OCI-LY1 (cell line): ENCODE results near the gene TIAM1.

Source experiments
- EZH2 ChIP-seq: fragments of 200-600 bp; sonication (generic), shearing (Covaris generic); IDR thresholded peaks from 2 replicates; pipeline ENCODE4 v1.8.0; 2017; ENCODE audit warnings: borderline replicate concordance, mixed run types, mild to moderate bottlenecking, antibody characterized with exemption, low read length, moderate library complexity, mixed read lengths
- TF ChIP-seq, protein P1 (sequence below): fragments of 200-600 bp; sonication (generic), shearing (Covaris generic); IDR thresholded peaks from 2 replicates; pipeline ENCODE4 v1.5.1; 2017; ENCODE audit warnings: mild to moderate bottlenecking, antibody characterized with exemption, low read length, moderate library complexity, mixed read lengths

DNA sequence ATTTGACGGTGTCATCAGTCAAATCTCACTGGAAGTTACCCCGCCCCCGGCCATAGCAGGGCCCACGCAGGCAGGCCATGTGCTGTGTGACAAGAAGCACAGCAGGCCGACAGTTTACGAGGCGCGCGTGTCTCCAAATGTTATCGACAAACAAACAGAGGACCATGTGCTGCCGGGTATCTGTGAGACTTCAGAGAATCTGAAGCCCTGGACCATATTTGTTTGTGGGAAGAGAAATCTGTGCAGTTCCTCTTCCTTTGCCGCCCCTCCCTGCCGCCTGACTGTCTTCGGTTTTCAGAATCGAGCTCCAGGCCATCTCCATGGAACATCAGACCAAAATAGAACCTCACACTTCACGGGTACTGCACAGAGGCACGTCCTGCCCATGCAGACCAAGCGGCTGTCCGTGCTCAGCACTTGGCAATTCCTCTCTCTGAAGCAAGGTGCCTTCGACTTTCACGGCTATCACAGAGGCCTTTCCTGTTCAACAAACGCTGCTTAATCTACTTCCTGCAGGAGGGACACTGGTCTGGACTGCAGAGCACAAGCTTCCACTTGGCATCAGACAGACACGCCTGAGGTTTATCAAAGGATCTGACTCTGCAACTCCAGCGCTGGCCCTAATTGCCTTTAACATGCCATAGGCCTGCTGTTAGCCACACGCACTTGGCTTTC is 170.0 kb downstream of the TIAM1 start:
- TF ChIP-seq, protein P1, sequence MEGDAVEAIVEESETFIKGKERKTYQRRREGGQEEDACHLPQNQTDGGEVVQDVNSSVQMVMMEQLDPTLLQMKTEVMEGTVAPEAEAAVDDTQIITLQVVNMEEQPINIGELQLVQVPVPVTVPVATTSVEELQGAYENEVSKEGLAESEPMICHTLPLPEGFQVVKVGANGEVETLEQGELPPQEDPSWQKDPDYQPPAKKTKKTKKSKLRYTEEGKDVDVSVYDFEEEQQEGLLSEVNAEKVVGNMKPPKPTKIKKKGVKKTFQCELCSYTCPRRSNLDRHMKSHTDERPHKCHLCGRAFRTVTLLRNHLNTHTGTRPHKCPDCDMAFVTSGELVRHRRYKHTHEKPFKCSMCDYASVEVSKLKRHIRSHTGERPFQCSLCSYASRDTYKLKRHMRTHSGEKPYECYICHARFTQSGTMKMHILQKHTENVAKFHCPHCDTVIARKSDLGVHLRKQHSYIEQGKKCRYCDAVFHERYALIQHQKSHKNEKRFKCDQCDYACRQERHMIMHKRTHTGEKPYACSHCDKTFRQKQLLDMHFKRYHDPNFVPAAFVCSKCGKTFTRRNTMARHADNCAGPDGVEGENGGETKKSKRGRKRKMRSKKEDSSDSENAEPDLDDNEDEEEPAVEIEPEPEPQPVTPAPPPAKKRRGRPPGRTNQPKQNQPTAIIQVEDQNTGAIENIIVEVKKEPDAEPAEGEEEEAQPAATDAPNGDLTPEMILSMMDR: no peak
- TF ChIP-seq EZH2: no peak
